ENCODE data around the gene ITGA1. TPM values are rescaled to one million over a fixed set of nuclear protein-coding genes. Genes with fewer than 3 reads are reported as not detected.

ITGA1 gene
- 0.92 to 1.6 TPM (median 1.1 TPM) in 5 replicates for total RNA-seq (2022; extraction: Qiagen RNA extraction)

DNA sequence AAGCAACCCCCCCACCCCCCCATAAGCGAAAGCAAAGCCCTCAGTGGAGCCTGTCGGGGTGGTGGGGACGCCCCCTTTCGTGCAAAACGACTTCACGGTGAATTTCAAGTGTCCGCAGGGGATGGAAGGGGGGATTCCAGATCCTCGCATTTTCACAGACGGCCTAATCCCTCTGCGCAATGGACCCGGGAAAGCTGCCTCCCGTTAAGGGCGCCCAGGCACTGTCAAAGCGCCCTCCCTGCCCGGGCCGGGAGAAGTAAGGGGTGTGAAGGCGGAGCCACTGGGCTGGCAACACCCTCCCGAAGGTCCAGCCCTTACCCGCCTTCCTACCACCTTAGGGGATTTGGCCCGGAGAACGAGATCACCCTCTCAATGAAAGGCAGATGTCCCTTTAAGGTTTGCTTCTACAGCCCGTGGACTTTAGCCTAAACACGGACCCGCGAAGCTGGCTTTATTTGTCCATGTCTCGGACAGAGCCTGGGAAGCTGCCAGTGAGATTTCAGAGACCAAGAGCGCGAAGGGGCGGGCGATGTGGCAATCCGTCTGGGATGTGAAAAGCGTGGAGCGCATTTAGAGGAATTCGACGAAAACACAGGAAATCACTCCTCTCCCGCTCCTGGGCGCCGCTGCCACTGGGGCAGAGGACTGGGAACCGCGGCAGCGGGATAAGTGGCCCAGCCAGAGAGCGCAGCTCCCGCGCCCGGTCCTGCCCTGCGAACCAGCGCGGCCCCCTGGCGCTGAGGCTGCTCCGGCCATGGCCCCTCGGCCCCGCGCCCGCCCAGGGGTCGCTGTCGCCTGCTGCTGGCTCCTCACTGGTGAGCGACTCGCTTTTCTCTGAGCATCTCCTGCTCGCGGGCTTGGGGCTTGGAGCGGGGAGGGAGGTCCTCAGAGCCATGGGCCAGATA, at the start of gene ITGA1, which contains the start of gene PELO:
Gene ITGA1 (plus strand): TSS at position 317 of the 905 bp plus-strand sequence. CDS start 438 bp downstream, at position 755.
Gene PELO (plus strand): TSS at position 317 of the 905 bp plus-strand sequence. CDS start 12,479 bp downstream, outside the sequence.

GRCh38 chr5:52989025-52989780, 201.5 kb downstream of the ITGA1 start, which contains the start of gene ITGA2:
Gene ITGA2 (plus strand): TSS chr5:52989352. CDS start chr5:52989469, 117 bp downstream.

Other genes with a start within 250 kb of the ITGA1 start
- 16.8 to 18.0 TPM (median 17.5 TPM) in 5 replicates for gene PELO, start within 50 bp of the ITGA1 start, total RNA-seq (2022; extraction: Qiagen RNA extraction)
- 9.3 to 15.7 TPM (median 11.8 TPM) in 5 replicates for gene ITGA2, start 201.4 kb downstream of the ITGA1 start, total RNA-seq (2022; extraction: Qiagen RNA extraction)

Data from A549 treated with Hydrocortisone at 1 μM for 4 hours (cell line).